Measurements from ENCODE around the gene PGAP2. TPM values are rescaled to one million over a fixed set of nuclear protein-coding genes. Genes with fewer than 3 reads are reported as not detected.

PGAP2 gene
- total RNA-seq, 2 experiments from 2014 or later = 33.1 to 36.7 TPM

- H3K36me3 Mint-ChIP-seq (ENCODE audit: low read depth) = peaks cover 65% of the 10 kb centered on the region
- no peak for ATAC-seq
- peak overlapping the region; percentile 92 for H3K27ac Mint-ChIP-seq
- ChIA-PET CTCF (interaction anchor here (1.0 to 26.5 kb wide), 5 partner anchors 12 to 236 kb away, joined by 3 to 775 read pairs (median 4); partner anchors contain the start of gene STIM1), POLR2A (interaction anchor here (0.8 to 14.6 kb wide), 7 partner anchors 8 to 258 kb away, joined by 3 to 216 read pairs (median 4); partner anchors contain the start of genes PGAP2 and STIM1)
- TF ChIP-seq, protein P1, sequence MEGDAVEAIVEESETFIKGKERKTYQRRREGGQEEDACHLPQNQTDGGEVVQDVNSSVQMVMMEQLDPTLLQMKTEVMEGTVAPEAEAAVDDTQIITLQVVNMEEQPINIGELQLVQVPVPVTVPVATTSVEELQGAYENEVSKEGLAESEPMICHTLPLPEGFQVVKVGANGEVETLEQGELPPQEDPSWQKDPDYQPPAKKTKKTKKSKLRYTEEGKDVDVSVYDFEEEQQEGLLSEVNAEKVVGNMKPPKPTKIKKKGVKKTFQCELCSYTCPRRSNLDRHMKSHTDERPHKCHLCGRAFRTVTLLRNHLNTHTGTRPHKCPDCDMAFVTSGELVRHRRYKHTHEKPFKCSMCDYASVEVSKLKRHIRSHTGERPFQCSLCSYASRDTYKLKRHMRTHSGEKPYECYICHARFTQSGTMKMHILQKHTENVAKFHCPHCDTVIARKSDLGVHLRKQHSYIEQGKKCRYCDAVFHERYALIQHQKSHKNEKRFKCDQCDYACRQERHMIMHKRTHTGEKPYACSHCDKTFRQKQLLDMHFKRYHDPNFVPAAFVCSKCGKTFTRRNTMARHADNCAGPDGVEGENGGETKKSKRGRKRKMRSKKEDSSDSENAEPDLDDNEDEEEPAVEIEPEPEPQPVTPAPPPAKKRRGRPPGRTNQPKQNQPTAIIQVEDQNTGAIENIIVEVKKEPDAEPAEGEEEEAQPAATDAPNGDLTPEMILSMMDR (IDR thresholded peaks at IDR 0.05) = no peak
- H3K4me3 Mint-ChIP-seq = peak overlapping the region; percentile 87
- no peaks in the 10 kb centered on the region for H3K27me3 Mint-ChIP-seq
- intact Hi-C loops (cut with micrococcal nuclease) = loop anchor here (5.0 kb wide), 1 partner anchor 40 kb away; the partner anchor contains the start of gene NUP98
- H3K4me1 Mint-ChIP-seq (ENCODE audit: low read depth) = peaks cover 61% of the 10 kb centered on the region
- DNase-seq = peak; percentile 71
- no peaks in the 10 kb centered on the region for H3K9me3 Mint-ChIP-seq
These were observed 28.5 kb downstream of the PGAP2 start for GRCh38 chr11:3836903-3837302.

DNA sequence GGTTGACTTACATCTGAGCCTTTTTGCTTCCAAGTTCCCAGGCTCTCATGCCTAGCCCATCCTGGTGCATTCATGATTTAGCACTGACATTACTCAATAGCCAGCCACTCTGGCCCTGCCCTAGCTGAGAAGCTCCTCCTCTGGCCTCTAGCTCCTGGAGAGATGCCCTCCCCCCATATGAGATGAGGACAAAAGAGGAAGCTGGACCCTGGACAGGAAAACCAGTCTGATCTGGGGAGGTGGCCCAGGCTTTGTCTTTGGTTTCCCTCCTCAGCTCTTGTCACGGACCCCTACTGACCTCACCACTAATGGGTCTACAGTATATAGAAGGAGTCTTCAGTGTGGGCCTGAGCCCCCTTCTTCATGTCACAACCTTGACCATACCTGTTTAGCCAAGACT is 29.4 kb downstream of the PGAP2 start:
- intact Hi-C loops (cut with micrococcal nuclease) = loop anchor here (5.0 kb wide), 1 partner anchor 40 kb away; the partner anchor contains the start of gene NUP98
- CTCF ChIA-PET = interaction anchor here (1.0 to 26.5 kb wide), 5 partner anchors 13 to 235 kb away, joined by 3 to 775 read pairs (median 4); partner anchors contain the start of gene STIM1
- peaks cover 59% of the 10 kb centered on the region for H3K36me3 Mint-ChIP-seq (ENCODE audit: low read depth)
- ATAC-seq = no peak
- peaks cover 56% of the 10 kb centered on the region for H3K4me1 Mint-ChIP-seq (ENCODE audit: low read depth)
- H3K9me3 Mint-ChIP-seq = no peaks in the 10 kb centered on the region
- peak overlapping the region; percentile 92 for H3K27ac Mint-ChIP-seq
- no peaks in the 10 kb centered on the region for H3K27me3 Mint-ChIP-seq
- POLR2A ChIA-PET = interaction anchor here (1.1 to 14.6 kb wide), 6 partner anchors 9 to 257 kb away, joined by 3 to 216 read pairs (median 7); partner anchors contain the start of genes PGAP2 and STIM1
- no peak for DNase-seq
- H3K4me3 Mint-ChIP-seq = peak overlapping the region; percentile 87
- TF ChIP-seq, protein P1 (IDR thresholded peaks at IDR 0.05) = no peak

GRCh38 chr11:3838504-3838903 is 30.1 kb downstream of the PGAP2 start:
- DNase-seq = no peak

GRCh38 chr11:3840004-3840869 is 31.9 kb downstream of the PGAP2 start:
- DNase-seq (peak; percentile 68), ATAC-seq (no peak)
- H3K4me1 Mint-ChIP-seq (ENCODE audit: low read depth) = peaks cover 53% of the 10 kb centered on the region
- peaks cover 35% of the 10 kb centered on the region for H3K36me3 Mint-ChIP-seq (ENCODE audit: low read depth)
- intact Hi-C loops (cut with micrococcal nuclease) = loop anchor here (5.0 kb wide), 1 partner anchor 252 kb away; the partner anchor contains the start of gene RRM1
- H3K27me3 Mint-ChIP-seq = no peaks in the 10 kb centered on the region
- CTCF ChIA-PET = interaction anchor here (0.8 to 26.5 kb wide), 6 partner anchors 12 to 233 kb away, joined by 3 to 775 read pairs (median 14); partner anchors contain the start of genes PGAP2 and STIM1
- POLR2A ChIA-PET = interaction anchor here (0.6 to 14.6 kb wide), 19 partner anchors 10 to 228 kb away, joined by 3 to 216 read pairs (median 3); partner anchors contain the start of genes PGAP2 and STIM1
- H3K27ac Mint-ChIP-seq = peak overlapping the region; percentile 92
- H3K9me3 Mint-ChIP-seq = no peaks in the 10 kb centered on the region
- peak overlapping the region; percentile 87 for H3K4me3 Mint-ChIP-seq
- TF ChIP-seq, protein P1 (IDR thresholded peaks at IDR 0.05) = no peak

More at GRCh38 chr11:3838504-3838903, 30.1 kb downstream of the PGAP2 start:
- H3K36me3 Mint-ChIP-seq (ENCODE audit: low read depth) = peaks cover 52% of the 10 kb centered on the region
- TF ChIP-seq, protein P1 (IDR thresholded peaks at IDR 0.05) = no peak
- H3K9me3 Mint-ChIP-seq = no peaks in the 10 kb centered on the region
- no peaks in the 10 kb centered on the region for H3K27me3 Mint-ChIP-seq
- peak overlapping the region; percentile 92 for H3K27ac Mint-ChIP-seq
- H3K4me3 Mint-ChIP-seq = peak overlapping the region; percentile 87
- intact Hi-C loops (cut with micrococcal nuclease) = loop anchor here (5.0 kb wide), 1 partner anchor 41 kb away; the partner anchor contains the start of gene NUP98
- H3K4me1 Mint-ChIP-seq (ENCODE audit: low read depth) = peaks cover 56% of the 10 kb centered on the region
- POLR2A ChIA-PET = interaction anchor here (0.6 to 14.6 kb wide), 7 partner anchors 10 to 255 kb away, joined by 3 to 216 read pairs (median 4); partner anchors contain the start of genes PGAP2 and STIM1
- no peak for ATAC-seq
- CTCF ChIA-PET = interaction anchor here (1.0 to 26.5 kb wide), 5 partner anchors 13 to 234 kb away, joined by 3 to 775 read pairs (median 4); partner anchors contain the start of gene STIM1
